Activated CD4-positive, alpha-beta T cell treated with anti-CD3 and anti-CD28 coated beads for 4 hours (primary cell): ENCODE measurements around the gene IAH1.

Experiments
- DNase-seq, 2 donors: peaks; one replicate each; pipeline ENCODE4 v3.0.0-alpha.2; 2020

The IAH1 gene

GRCh38 chr2:9474361-9475057, at the start of gene IAH1:
IAH1 (plus strand) TSS chr2:9474551; CDS start chr2:9474567, 16 bp downstream.
- peak; percentile 77 to 84 for DNase-seq

- no peak for DNase-seq
Observed at GRCh38 chr2:9428965-9429577, 45.3 kb upstream of the IAH1 start.

- DNase-seq, result no peak
Observed at GRCh38 chr2:9430316-9431293, 43.7 kb upstream of the IAH1 start.

- DNase-seq, result no peak
Observed at GRCh38 chr2:9434489-9434888, 39.9 kb upstream of the IAH1 start.

- no peak for DNase-seq
Observed at GRCh38 chr2:9439536-9439935, 34.8 kb upstream of the IAH1 start.

GRCh38 chr2:9440058-9440727, 34.2 kb upstream of the IAH1 start:
- DNase-seq, result no peak

- no peak for DNase-seq
Observed at GRCh38 chr2:9441556-9441955, 32.8 kb upstream of the IAH1 start.

- no peak for DNase-seq
Observed at GRCh38 chr2:9443526-9443925, 30.8 kb upstream of the IAH1 start.

- no peak for DNase-seq
Observed at GRCh38 chr2:9445089-9445488, 29.3 kb upstream of the IAH1 start.

- DNase-seq, result no peak
Observed at GRCh38 chr2:9451231-9451630, 23.1 kb upstream of the IAH1 start.

GRCh38 chr2:9460441-9461017, 13.8 kb upstream of the IAH1 start:
- DNase-seq, result no peak

- no peak for DNase-seq
Observed at GRCh38 chr2:9461079-9461478, 13.3 kb upstream of the IAH1 start.

- no peak for DNase-seq
Observed at GRCh38 chr2:9462313-9462712, 12.0 kb upstream of the IAH1 start.

- no peak for DNase-seq
Observed at GRCh38 chr2:9462886-9463697, 11.3 kb upstream of the IAH1 start.

- no peak for DNase-seq
Observed at GRCh38 chr2:9463698-9464034, 10.7 kb upstream of the IAH1 start.

- no peak for DNase-seq
Observed at GRCh38 chr2:9465170-9465569, 9.2 kb upstream of the IAH1 start.

GRCh38 chr2:9466147-9466683, 8.1 kb upstream of the IAH1 start:
- no peak for DNase-seq

GRCh38 chr2:9467687-9468086, 6.7 kb upstream of the IAH1 start:
- no peak for DNase-seq

- no peak for DNase-seq
Observed at GRCh38 chr2:9471206-9471605, 3.1 kb upstream of the IAH1 start.

- no peak for DNase-seq
Observed at GRCh38 chr2:9472511-9472910, 1.8 kb upstream of the IAH1 start.

GRCh38 chr2:9473308-9473984, 905 bp upstream of the IAH1 start:
- DNase-seq, result peak in 1 of 2 donors; percentile 28
